Psoas muscle (tissue), 8 donors: ENCODE measurements around the gene HNRNPC. TPM values are rescaled to one million over a fixed set of nuclear protein-coding genes. Genes with fewer than 3 reads are reported as not detected.

Experiments
- ATAC-seq, 4 donors: fragments of 200-7000 bp; cut with Tn5 transposase; one replicate each; pipeline ENCODE4 v1.9.1; 2020; ENCODE audit warnings: moderate library complexity in 3 of 4, mild to moderate bottlenecking in 2 of 4
- DNase-seq, 2 donors: peaks; one replicate each; pipeline ENCODE4 v3.0.0-alpha.2; 2020
- H3K27ac ChIP-seq: fragments of 200-600 bp; one replicate; pipeline ENCODE4 v1.8.0; 2022
- H3K27me3 ChIP-seq, 3 donors: fragments of 200-600 bp in 1 of 3; one replicate each; pipeline versions ENCODE4 v1.6.1 to v1.8.0; 2013 to 2022; ENCODE audit warnings: low read length in 2 of 3, mild to moderate bottlenecking in 2 of 3, moderate library complexity in 1 of 3; ENCODE audit not compliant: insufficient read depth in 3 of 3
- H3K36me3 ChIP-seq, 2 donors: fragments of 200-600 bp in 1 of 2; one replicate each; pipeline versions ENCODE4 v1.6.1 to v1.8.0; 2013 to 2022; ENCODE audit warnings: low read depth in 1 of 2, mild to moderate bottlenecking in 1 of 2, moderate library complexity in 1 of 2; ENCODE audit not compliant: insufficient read depth in 1 of 2
- H3K4me1 ChIP-seq: fragments of 200-600 bp; one replicate; pipeline ENCODE4 v1.8.0; 2022
- H3K4me3 ChIP-seq: fragments of 200-600 bp; one replicate; pipeline ENCODE4 v1.8.0; 2022; ENCODE audit warnings: mild to moderate bottlenecking
- H3K9me3 ChIP-seq: fragments of 200-600 bp; one replicate; pipeline ENCODE4 v1.8.0; 2022
- WGBS, 3 donors: extraction: QIAGEN DNeasy Blood & Tissue Kit; methylation state at CpG; one replicate each; pipeline versions ENCODE4 v1.1.6 to v1.1.7; 2013; 5-methylcytosine and 5-hydroxymethylcytosine counted together
- intact Hi-C, 2 donors: fragments of 100-400 bp; cut with DNase I; formaldehyde crosslinking; loops; one replicate each; pipeline versions ENCODE4 v1.11.0 to v1.14.2; 2022
- polyA plus RNA-seq, 3 donors: library from polyadenylated mRNA; stranded (reverse); fragments of 200-250 nt; gene quantifications; one replicate each; pipeline ENCODE4 v1.2.3, GENCODE V29; 2013
- total RNA-seq, 4 donors: library from RNA; stranded (reverse); fragmentation: NEBNext Ultra II Directional in 2 of 4; extraction: Animal tissue kit (Norgen Biotek cat#: 25700) in 2 of 4; gene quantifications; one replicate each; pipeline versions ENCODE4 v1.2.1 to v1.2.4, GENCODE V29; 2021 to 2023
- TF ChIP-seq, protein P1 (sequence below): fragments of 200-600 bp; IDR thresholded peaks from one replicate; pipeline ENCODE4 v1.8.0; 2022; ENCODE audit warnings: antibody characterized with exemption
- donor health status: healthy with polysubstance abuse.
- donor health status: DM: no; HTN: no; CAD: no; lungs with moderate emphysema.
- donor health status: Bipolar disorder and iron deficiency.
- donor health status: healthy.
- donor health status: DM: yes; HTN: yes; CAD: no.
- donor health status: DM: no; HTN: no; CAD: no.
- donor health status: DM: no; HTN: no; CAD: no.
- donor health status: DM: yes; HTN: yes; CAD: no.

Gene HNRNPC
- total and polyA plus RNA-seq, 7 donors: 215 to 310 (median 250) TPM

DNA sequence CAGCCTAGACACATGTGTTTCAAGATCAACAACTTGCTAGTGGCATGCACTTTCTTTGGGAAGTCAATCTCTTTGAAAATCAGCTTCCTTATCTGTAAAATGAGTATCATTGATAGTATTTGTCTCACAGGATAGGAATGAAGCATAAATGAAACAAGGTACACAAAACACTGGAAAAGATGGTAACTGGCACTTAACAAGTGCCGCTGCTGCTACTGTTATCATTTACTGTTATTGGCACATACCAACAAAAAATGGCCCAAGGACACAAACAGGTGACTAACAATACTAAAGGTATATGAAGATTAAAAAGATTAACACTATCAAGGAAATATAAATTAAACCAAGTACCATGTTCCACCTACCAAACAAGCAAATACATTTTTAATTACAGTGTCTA lies 20.9 kb downstream of the HNRNPC start:
- Histone ChIP-seq H3K27me3 (no peaks in the 10 kb centered on the region), H3K9me3 (no peaks in the 10 kb centered on the region), H3K27ac (no peak overlapping the region), H3K4me1 (no peaks in the 10 kb centered on the region), H3K4me3 (no peak overlapping the region), H3K36me3 (peaks cover 3 to 84% of the 10 kb centered on the region in 2 donors)
- 100% methylated on average over 1 of the region's 1 CpG for WGBS, 3 donors
- TF ChIP-seq, protein P1, sequence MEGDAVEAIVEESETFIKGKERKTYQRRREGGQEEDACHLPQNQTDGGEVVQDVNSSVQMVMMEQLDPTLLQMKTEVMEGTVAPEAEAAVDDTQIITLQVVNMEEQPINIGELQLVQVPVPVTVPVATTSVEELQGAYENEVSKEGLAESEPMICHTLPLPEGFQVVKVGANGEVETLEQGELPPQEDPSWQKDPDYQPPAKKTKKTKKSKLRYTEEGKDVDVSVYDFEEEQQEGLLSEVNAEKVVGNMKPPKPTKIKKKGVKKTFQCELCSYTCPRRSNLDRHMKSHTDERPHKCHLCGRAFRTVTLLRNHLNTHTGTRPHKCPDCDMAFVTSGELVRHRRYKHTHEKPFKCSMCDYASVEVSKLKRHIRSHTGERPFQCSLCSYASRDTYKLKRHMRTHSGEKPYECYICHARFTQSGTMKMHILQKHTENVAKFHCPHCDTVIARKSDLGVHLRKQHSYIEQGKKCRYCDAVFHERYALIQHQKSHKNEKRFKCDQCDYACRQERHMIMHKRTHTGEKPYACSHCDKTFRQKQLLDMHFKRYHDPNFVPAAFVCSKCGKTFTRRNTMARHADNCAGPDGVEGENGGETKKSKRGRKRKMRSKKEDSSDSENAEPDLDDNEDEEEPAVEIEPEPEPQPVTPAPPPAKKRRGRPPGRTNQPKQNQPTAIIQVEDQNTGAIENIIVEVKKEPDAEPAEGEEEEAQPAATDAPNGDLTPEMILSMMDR: no peak
- no peak for DNase-seq
- ATAC-seq: no peak
- intact Hi-C loops: no loop called here

DNA sequence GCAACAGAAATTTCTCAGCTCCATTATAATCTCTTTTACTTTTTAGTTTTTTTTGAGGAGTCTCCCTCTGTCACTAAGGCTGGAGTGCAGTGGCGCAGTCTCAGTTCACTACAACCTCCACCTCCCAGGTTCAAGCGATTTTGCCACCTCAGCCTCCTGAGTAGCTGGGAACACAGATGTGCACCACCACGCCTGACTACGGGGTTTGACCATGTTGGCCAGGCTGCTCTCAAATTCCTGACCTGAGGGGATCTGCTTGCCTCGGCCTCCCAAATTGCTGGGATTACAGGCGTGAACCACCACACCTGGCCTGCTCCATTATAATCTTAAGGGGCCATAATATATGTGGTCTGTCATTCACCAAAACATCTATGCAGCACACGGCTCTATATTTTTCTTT lies 23.4 kb downstream of the HNRNPC start:
- no peak for DNase-seq
- no peaks in the 10 kb centered on the region for H3K27me3 ChIP-seq
- no peaks in the 10 kb centered on the region for H3K9me3 ChIP-seq
- TF ChIP-seq, protein P1: no peak
- H3K36me3 ChIP-seq: peaks cover 7 to 73% of the 10 kb centered on the region in 2 donors
- H3K4me1 ChIP-seq: no peaks in the 10 kb centered on the region
- intact Hi-C loops: no loop called here
- no peak overlapping the region for H3K4me3 ChIP-seq
- ATAC-seq: no peak
- WGBS, 3 donors: 85 to 88% (median 88%) methylated on average over 7 of the region's 7 CpGs
- no peak overlapping the region for H3K27ac ChIP-seq

DNA sequence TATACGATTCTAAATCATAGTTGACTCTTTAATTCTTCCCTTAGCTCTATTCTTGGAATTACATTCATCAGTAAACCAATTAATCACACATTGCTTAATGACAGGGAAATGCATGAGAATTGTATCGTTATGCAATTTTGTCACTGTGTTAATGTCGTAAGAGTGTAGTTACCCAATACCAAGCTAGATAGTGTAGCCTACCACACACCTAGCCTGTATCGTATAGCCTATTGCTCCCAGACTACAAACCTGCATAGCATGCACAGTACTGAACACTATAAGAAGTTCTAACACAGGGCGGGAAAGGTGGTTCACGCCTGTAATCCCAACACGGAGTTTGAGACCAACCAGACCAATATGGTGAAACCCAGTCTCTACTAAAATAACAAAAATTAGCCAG lies 24.7 kb downstream of the HNRNPC start:
- Histone ChIP-seq H3K4me3 (no peak overlapping the region), H3K36me3 (peaks cover 4 to 68% of the 10 kb centered on the region in 2 donors), H3K27ac (no peak overlapping the region), H3K9me3 (no peaks in the 10 kb centered on the region), H3K27me3 (no peaks in the 10 kb centered on the region), H3K4me1 (peaks cover 4% of the 10 kb centered on the region)
- intact Hi-C loops: no loop called here
- no peak for DNase-seq
- 86 to 87% (median 86%) methylated on average over 7 of the region's 7 CpGs for WGBS, 3 donors
- peak; percentile 45 to 87 (median 80) for ATAC-seq
- TF ChIP-seq, protein P1: no peak

DNA sequence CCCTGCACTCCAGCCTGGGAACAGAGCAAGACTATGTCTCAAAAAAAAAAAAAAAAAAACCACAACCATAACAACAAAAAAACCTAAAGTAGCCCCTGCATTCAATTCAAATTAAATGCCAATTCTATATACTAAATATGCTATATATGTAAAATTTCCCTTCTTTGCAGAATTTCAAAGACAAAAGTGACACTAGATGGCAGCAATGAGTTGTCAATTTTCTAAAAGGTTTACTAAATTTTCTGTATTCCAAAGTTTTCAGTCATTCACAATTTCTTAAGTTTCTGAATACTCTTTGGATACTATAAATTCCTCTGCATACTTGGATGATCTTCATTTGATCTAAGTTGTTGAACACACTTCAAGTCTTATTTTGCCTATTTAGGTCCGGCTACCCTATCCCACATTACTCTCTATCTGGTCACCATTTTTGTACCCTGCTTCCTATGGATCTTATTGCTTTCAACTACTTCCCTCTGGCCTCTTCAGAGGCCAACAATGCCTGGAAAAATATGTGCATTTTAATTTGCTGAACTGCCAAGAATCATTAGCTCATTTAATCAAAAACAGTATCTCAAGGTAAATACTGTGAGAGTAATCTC lies 27.9 kb downstream of the HNRNPC start:
- peaks cover 13% of the 10 kb centered on the region for H3K4me1 ChIP-seq
- no peaks in the 10 kb centered on the region for H3K27me3 ChIP-seq
- intact Hi-C loops: no loop called here
- no peaks in the 10 kb centered on the region for H3K9me3 ChIP-seq
- DNase-seq (no peak), ATAC-seq (no peak)
- 89 to 97% (median 96%) methylated on average over 1 of the region's 1 CpG for WGBS, 3 donors
- H3K27ac ChIP-seq: no peak overlapping the region
- peaks cover 4 to 64% of the 10 kb centered on the region in 2 donors for H3K36me3 ChIP-seq
- H3K4me3 ChIP-seq: no peak overlapping the region
- TF ChIP-seq, protein P1: peak; percentile 35

DNA sequence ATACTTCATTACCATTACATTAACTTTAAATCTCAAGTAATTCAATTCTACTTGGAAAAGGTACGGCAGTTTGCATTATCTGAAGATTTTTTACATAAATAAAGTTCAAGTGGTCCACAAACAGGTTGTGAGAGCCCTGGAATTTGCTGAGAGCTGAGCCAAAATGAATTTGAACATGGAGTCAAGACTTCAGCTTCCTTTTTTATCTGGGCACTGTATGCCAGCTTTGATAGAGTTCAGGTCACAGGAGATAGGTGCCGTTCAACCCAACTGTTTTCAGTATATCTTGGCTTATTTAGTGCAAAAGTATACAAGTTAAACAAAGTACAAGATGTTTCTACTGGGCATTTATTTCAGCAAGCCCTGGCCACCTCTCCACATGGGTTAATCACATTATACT lies 28.8 kb downstream of the HNRNPC start:
- intact Hi-C loops: no loop called here

More for the DNA sequence above, 28.8 kb downstream of the HNRNPC start:
- DNase-seq (no peak), ATAC-seq (no peak)
- Histone ChIP-seq H3K36me3 (peaks cover 4 to 59% of the 10 kb centered on the region in 2 donors), H3K4me1 (peaks cover 22% of the 10 kb centered on the region), H3K4me3 (no peak overlapping the region), H3K27me3 (no peaks in the 10 kb centered on the region), H3K9me3 (no peaks in the 10 kb centered on the region), H3K27ac (no peak overlapping the region)
- 57 to 67% (median 58%) methylated on average over 2 of the region's 2 CpGs for WGBS, 3 donors
- TF ChIP-seq, protein P1: no peak
